ENCODE results near the gene STARD3. TPM values are rescaled to one million over a fixed set of nuclear protein-coding genes. Genes with fewer than 3 reads are reported as not detected.

The STARD3 gene
- total and polyA plus RNA-seq, 2 of the 13 experiments (the other 11 are each of a cell fraction or from before 2014, with no cell fraction given), result 34.6 to 100 TPM

GRCh38 chr17:39699818-39700147, 62.8 kb downstream of the STARD3 start, which contains the start of gene ERBB2 (continued):
- no peak for TF ChIP-seq ZHX1 (CRISPR knock-in tag; IDR thresholded peaks at IDR 0.05; ENCODE audit: low read depth)
- TF ChIP-seq CBX5 (CRISPR knock-in tag; IDR thresholded peaks at IDR 0.05; ENCODE audit: borderline replicate concordance), result no peak
- TF ChIP-seq ZFP41 (CRISPR knock-in tag; IDR thresholded peaks at IDR 0.05; ENCODE audit: borderline replicate concordance), result no peak
- TF ChIP-seq ZNF800 (CRISPR knock-in tag; IDR thresholded peaks at IDR 0.05), result no peak
- no peak for TF ChIP-seq ZNF740 (CRISPR knock-in tag; IDR thresholded peaks at IDR 0.05)
- no peak for TF ChIP-seq PLRG1 (conservative IDR thresholded peaks at IDR 0.05)
- TF ChIP-seq ZBTB39 (CRISPR knock-in tag; IDR thresholded peaks at IDR 0.05), result no peak
- peak; percentile 75 for TF ChIP-seq ZFX (CRISPR knock-in tag; IDR thresholded peaks at IDR 0.05; ENCODE audit: low read depth)
- TF ChIP-seq ZNF407 (CRISPR knock-in tag; IDR thresholded peaks at IDR 0.05; ENCODE audit: not compliant biosample characterization), result no peak
- no peak for TF ChIP-seq ZMYM4 (CRISPR knock-in tag; IDR thresholded peaks at IDR 0.05)
- TF ChIP-seq KDM1A (CRISPR knock-in tag; IDR thresholded peaks at IDR 0.05), result no peak
- no peak for TF ChIP-seq KLF13 (CRISPR knock-in tag; IDR thresholded peaks at IDR 0.05)
- no peak for TF ChIP-seq RFXAP (CRISPR knock-in tag; IDR thresholded peaks at IDR 0.05; ENCODE audit: borderline replicate concordance)
- TF ChIP-seq HOXA3 (CRISPR knock-in tag; IDR thresholded peaks at IDR 0.05), result no peak
- TF ChIP-seq POLR2AphosphoS5 (IDR thresholded peaks at IDR 0.05; ENCODE audit: low read depth, low read length), result peak; percentile 81
- TF ChIP-seq KMT2B (CRISPR knock-in tag; IDR thresholded peaks at IDR 0.05), result peak; percentile 75

Data from HepG2 (cell line).